CD4-positive, CD25-positive, alpha-beta regulatory T cell (primary cell): ENCODE data around the gene SMPD4. TPM values are rescaled to one million over a fixed set of nuclear protein-coding genes. Genes with fewer than 3 reads are reported as not detected.
"Not testable (repeated sequence)": the region's sequence is repeated elsewhere in the genome, so short reads cannot be mapped to it uniquely, and the experiment has no call there.

Experiments
- ATAC-seq, 2 donors: fragments of 150-1000 bp; cut with Tn5 transposase; one replicate each; pipeline ENCODE4 v1.10.0; 2021; ENCODE audit warnings: low read depth in 2 of 2, moderate number of reproducible peaks in 2 of 2, moderate library complexity in 1 of 2
- DNase-seq, 3 donors: peaks; one replicate each; pipeline versions ENCODE4 v3.0.0 to v3.0.0-alpha.2; 2012 to 2022; ENCODE audit warnings: mixed read lengths in 1 of 3
- H3K27ac ChIP-seq: one replicate; pipeline ENCODE4 v1.7.0; 2013; ENCODE audit warnings: mild to moderate bottlenecking, low read length; ENCODE audit not compliant: insufficient read depth, poor library complexity, severe bottlenecking
- H3K27me3 ChIP-seq: one replicate; pipeline ENCODE4 v1.7.0; 2013; ENCODE audit warnings: low read length; ENCODE audit not compliant: control insufficient read depth, insufficient read depth
- H3K36me3 ChIP-seq: one replicate; pipeline ENCODE4 v1.7.0; 2013; ENCODE audit warnings: mild to moderate bottlenecking, low read length, moderate library complexity; ENCODE audit not compliant: control insufficient read depth, insufficient read depth
- H3K4me1 ChIP-seq: 2 replicates; pipeline ENCODE4 v1.7.0; 2013; ENCODE audit warnings: mild to moderate bottlenecking, low read length; ENCODE audit not compliant: insufficient read depth, control insufficient read depth, poor library complexity, severe bottlenecking
- H3K4me3 ChIP-seq: one replicate; pipeline ENCODE4 v1.7.0; 2013; ENCODE audit warnings: low read depth, mild to moderate bottlenecking, low read length, moderate library complexity
- H3K9me3 ChIP-seq, 2 experiments: 1 replicate in 1 of 2; 2 replicates in 1 of 2; pipeline ENCODE4 v1.7.0; 2013; ENCODE audit warnings: low read length in 2 of 2, mild to moderate bottlenecking in 1 of 2, moderate library complexity in 1 of 2; ENCODE audit not compliant: control insufficient read depth in 2 of 2
- H3K27ac Mint-ChIP-seq, 3 donors: one replicate each; pipeline ENCODE4 v1.8.0; 2020 to 2022; ENCODE audit warnings: mild to moderate bottlenecking in 3 of 3, mixed read lengths in 3 of 3, moderate library complexity in 2 of 3
- H3K27me3 Mint-ChIP-seq: one replicate; pipeline ENCODE4 v1.8.0; 2022; ENCODE audit warnings: mild to moderate bottlenecking, mixed read lengths
- H3K36me3 Mint-ChIP-seq: one replicate; pipeline ENCODE4 v1.8.0; 2020; ENCODE audit warnings: mixed read lengths
- H3K4me1 Mint-ChIP-seq, 4 donors: one replicate each; pipeline ENCODE4 v1.8.0; 2020 to 2022; ENCODE audit warnings: mixed read lengths in 4 of 4, mild to moderate bottlenecking in 1 of 4
- H3K4me3 Mint-ChIP-seq, 4 donors: one replicate each; pipeline ENCODE4 v1.8.0; 2020 to 2022; ENCODE audit warnings: mild to moderate bottlenecking in 4 of 4, mixed read lengths in 4 of 4, moderate library complexity in 3 of 4
- H3K9me3 Mint-ChIP-seq, 7 donors: one replicate each; pipeline ENCODE4 v1.8.0; 2020 to 2022; ENCODE audit warnings: mixed read lengths in 7 of 7, mild to moderate bottlenecking in 3 of 7, moderate library complexity in 2 of 7
- polyA plus RNA-seq, 4 donors: library from polyadenylated mRNA; unstranded; fragments of 300-500 nt; fragmentation: Illumina TruSeq; gene quantifications; one replicate each; pipeline ENCODE4 v1.2.3, GENCODE V29; 2021
- total RNA-seq: library from RNA; stranded (reverse); gene quantifications from one replicate; pipeline ENCODE4 v1.2.3, GENCODE V29; 2022

SMPD4 gene
- total and polyA plus RNA-seq, 5 donors from 2014 or later, result 22.4 to 78.7 (median 31.3) TPM

DNA sequence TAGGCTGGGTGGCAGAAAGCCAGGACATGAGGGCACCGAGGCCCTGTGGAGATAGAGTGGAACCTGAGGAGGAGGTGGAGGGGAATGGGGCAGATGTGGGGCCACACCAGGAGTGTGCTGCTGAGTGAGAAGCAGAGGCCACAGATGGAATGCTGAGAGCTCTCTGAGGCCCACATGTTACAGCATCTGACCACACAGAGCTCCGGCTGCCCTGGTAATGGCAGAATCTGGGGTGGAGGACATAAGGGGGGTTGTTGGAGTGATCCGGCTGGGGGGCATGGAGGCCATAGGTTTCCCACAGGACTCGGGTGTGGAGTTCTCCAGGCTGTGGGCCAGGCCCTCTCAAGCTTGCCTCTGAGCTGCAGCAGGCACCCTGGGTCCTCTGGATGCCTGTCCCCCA is 4.5 kb upstream of the SMPD4 start:
- H3K27me3 ChIP-seq, result no peaks in the 10 kb centered on the region
- peaks cover 13% of the 10 kb centered on the region for H3K4me1 ChIP-seq
- ATAC-seq (no peak), DNase-seq (no peak)
- peak overlapping the region in 2 of 3 donors; percentile 5 to 32 for H3K27ac Mint-ChIP-seq
- H3K9me3 Mint-ChIP-seq, result no peaks in the 10 kb centered on the region
- no peaks in the 10 kb centered on the region for H3K9me3 ChIP-seq
- peak overlapping the region; percentile 13 to 58 (median 41) for H3K4me3 Mint-ChIP-seq
- peaks cover 0 to 28% (median 12%) of the 10 kb centered on the region in 4 donors for H3K4me1 Mint-ChIP-seq
- peaks cover 8% of the 10 kb centered on the region for H3K27me3 Mint-ChIP-seq
- H3K36me3 Mint-ChIP-seq, result no peaks in the 10 kb centered on the region
- no peaks in the 10 kb centered on the region for H3K36me3 ChIP-seq
- no peak overlapping the region for H3K4me3 ChIP-seq
- H3K27ac ChIP-seq, result no peak overlapping the region

DNA sequence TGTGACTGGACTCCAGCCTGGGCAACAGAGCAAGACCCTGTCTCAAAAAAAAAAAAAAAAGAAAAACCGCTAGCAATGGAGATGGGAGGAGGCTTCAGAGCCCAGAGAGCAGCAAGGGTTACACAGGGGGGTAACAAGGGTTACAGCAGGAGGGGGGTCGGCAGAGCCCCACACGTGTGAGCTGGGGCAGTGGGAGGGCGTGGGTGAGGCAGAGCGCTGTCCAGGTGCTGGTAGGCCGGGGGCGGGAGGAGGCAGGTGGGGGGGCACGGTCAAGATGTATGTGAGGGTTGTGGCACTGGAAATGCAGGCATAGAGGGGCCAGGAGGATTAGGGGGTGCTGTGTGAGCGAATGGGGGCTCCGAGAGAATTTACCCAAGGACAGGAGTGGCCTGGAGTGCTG is 4.0 kb upstream of the SMPD4 start:
- no peak for ATAC-seq
- peak overlapping the region in 3 of 4 donors; percentile 38 to 58 (median 44) for H3K4me3 Mint-ChIP-seq

DNA sequence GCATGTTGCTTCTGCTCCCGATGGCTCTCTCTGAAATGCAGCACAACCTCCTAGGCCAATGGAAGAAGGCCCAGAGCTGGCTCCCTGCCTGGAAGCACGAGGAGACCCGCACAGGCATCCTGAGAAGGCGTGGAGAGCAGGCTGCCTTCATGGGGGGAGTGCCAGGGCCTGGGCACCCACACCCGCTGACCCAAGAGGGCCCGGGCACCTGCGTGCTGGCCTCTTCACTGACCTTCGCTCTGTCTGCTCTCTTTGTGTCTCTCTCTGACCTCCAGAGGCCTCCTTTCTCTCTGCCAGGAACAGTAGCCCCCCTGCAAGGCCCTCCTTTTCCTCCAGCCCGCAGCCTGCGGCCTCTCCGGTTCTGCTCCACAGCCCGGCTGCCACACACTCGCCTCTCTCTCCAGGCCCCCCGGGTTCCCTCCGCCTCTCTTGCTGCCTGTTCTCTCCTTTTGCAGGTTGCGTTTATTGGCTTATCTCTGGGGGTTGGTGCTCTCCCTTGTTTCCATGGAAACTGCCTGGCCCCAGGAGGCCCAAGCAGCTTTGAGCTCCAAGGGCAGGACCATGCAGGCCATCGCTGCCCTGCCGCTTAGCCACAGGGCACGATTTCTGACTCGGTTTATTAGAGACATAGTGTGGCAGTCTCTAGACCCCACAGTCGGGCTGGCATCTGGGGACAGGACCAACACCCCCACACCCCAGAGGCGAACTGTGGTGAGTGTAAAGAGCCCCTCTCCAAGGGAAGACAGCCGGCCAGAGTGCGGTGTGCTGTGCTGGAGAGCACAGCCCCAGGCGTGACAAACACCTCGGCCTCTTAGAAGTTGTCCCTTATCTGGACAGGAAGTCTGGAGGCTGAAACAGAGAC is 2.3 kb upstream of the SMPD4 start:
- Mint-ChIP-seq H3K36me3 (no peaks in the 10 kb centered on the region), H3K27me3 (peaks cover 8% of the 10 kb centered on the region), H3K4me1 (peaks cover 0 to 41% (median 14%) of the 10 kb centered on the region in 4 donors), H3K4me3 (peak overlapping the region; percentile 80 to 89 (median 82)), H3K9me3 (no peaks in the 10 kb centered on the region), H3K27ac (peak overlapping the region; percentile 67 to 84 (median 69))
- Histone ChIP-seq H3K27ac (no peak overlapping the region), H3K4me1 (peaks cover 20% of the 10 kb centered on the region), H3K4me3 (no peak overlapping the region), H3K27me3 (no peaks in the 10 kb centered on the region), H3K36me3 (no peaks in the 10 kb centered on the region), H3K9me3 (no peaks in the 10 kb centered on the region)
- ATAC-seq (no peak), DNase-seq (no peak)

More for the DNA sequence above, 4.0 kb upstream of the SMPD4 start:
- DNase-seq, result no peak
- peaks cover 8% of the 10 kb centered on the region for H3K27me3 Mint-ChIP-seq
- no peaks in the 10 kb centered on the region for H3K9me3 ChIP-seq
- H3K36me3 Mint-ChIP-seq, result no peaks in the 10 kb centered on the region
- H3K27me3 ChIP-seq, result no peaks in the 10 kb centered on the region
- H3K27ac ChIP-seq, result no peak overlapping the region
- H3K4me1 Mint-ChIP-seq, result peaks cover 0 to 32% (median 14%) of the 10 kb centered on the region in 4 donors
- no peak overlapping the region for H3K4me3 ChIP-seq
- no peaks in the 10 kb centered on the region for H3K36me3 ChIP-seq
- H3K4me1 ChIP-seq, result peaks cover 17% of the 10 kb centered on the region
- H3K9me3 Mint-ChIP-seq, result no peaks in the 10 kb centered on the region
- peak overlapping the region in 2 of 3 donors; percentile 32 to 43 for H3K27ac Mint-ChIP-seq

DNA sequence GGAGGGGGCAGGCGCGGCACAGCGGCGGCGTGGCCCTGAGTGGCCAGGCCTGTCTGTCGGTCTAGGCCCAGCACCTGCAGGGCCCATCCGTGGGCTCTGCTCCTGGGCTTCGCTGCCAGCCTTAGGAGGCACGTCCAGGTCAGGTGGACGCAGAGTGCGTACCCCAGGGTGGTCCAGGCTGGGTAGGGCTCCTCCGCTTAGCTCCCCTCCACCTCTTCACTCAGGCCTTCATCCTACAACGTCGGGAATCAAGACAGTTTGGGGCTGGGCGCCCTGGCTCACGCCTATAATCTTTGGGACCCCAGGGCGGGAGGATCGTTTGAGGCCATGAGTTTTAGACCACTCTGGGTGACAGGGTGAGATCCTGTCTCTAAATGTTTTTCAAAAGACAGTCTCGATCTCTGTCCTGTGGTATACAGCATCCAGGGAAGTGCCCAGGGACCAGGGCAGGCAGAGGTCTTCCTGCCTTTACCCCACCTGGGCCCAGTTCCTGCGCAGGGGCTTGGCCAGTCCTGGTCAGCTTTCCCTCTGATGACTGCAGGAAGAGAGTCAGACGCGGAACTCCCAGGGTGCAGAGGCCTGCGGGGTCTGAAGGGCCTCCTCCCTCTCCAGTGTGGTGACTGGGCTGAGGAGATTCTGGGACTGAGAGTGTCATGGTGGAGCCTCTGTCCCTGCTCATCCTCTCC is 1.6 kb upstream of the SMPD4 start:
- Histone ChIP-seq H3K4me3 (peak overlapping the region; percentile 53), H3K4me1 (peaks cover 20% of the 10 kb centered on the region), H3K27ac (peak overlapping the region; percentile 23)
- H3K27me3 Mint-ChIP-seq, H3K9me3 ChIP-seq, H3K9me3 Mint-ChIP-seq, DNase-seq, H3K27me3 ChIP-seq, ATAC-seq, H3K36me3 ChIP-seq, H3K36me3 Mint-ChIP-seq: not testable (repeated sequence)
- Mint-ChIP-seq H3K4me3 (peak overlapping the region; percentile 43 to 84 (median 80)), H3K27ac (peak overlapping the region in 2 of 3 donors; percentile 67 to 78), H3K4me1 (peaks cover 0 to 45% (median 17%) of the 10 kb centered on the region in 4 donors)

DNA sequence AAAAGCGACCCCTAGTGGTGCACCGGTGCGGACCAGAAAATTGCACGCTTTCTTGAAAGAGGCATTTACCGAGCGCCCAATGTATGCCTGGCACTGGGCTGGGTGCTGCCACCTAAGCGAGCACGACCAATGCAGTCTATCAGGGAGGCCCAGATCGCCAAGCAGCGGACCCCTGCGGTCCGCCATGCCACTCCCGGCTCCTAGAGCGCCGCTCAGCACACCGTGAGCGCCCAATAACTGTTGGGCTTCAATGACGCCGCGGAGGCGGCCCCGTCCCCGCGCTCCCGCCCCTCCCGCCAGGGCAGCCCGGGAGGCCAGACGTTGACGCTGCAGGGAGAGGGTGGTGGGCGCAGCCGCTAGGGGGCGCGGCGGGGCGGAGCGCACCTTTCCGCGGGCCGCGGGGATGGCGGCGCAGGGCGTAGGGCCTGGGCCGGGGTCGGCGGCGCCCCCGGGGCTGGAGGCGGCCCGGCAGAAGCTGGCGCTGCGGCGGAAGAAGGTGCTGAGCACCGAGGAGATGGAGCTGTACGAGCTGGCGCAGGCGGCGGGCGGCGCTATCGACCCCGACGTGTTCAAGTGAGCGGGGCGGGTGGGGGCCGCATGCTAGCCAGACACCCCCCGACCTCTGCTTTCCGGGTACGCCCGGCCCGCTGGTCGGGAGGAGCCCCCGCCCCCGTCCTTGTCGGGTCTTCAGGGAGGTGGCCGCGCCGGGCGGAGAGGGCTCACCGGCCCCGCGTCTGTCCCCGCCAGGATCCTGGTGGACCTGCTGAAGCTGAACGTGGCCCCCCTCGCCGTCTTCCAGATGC is 679 bp upstream of the SMPD4 start, which contains the start of gene MZT2B:
MZT2B (plus strand) TSS at position 383 of the 803 bp plus-strand sequence; CDS start at position 404, 21 bp downstream.
- H3K27ac Mint-ChIP-seq, result peak within 1 kb of the TSS; percentile 82 to 97 (median 93)
- DNase-seq (peak; percentile 85 to 93 (median 92)), ATAC-seq (peak; percentile 86)
- H3K4me3 ChIP-seq, result peak within 1 kb of the TSS; percentile 83
- H3K27me3 Mint-ChIP-seq, H3K36me3 ChIP-seq, H3K27me3 ChIP-seq, H3K9me3 ChIP-seq, H3K9me3 Mint-ChIP-seq, H3K36me3 Mint-ChIP-seq: not testable (repeated sequence)
- H3K4me1 ChIP-seq, result peaks cover 20% of the 10 kb centered on the region
- H3K27ac ChIP-seq, result peak within 1 kb of the TSS; percentile 93
- peaks cover 0 to 46% (median 22%) of the 10 kb centered on the region in 4 donors for H3K4me1 Mint-ChIP-seq
- peak within 1 kb of the TSS; percentile 91 to 99 (median 96) for H3K4me3 Mint-ChIP-seq

DNA sequence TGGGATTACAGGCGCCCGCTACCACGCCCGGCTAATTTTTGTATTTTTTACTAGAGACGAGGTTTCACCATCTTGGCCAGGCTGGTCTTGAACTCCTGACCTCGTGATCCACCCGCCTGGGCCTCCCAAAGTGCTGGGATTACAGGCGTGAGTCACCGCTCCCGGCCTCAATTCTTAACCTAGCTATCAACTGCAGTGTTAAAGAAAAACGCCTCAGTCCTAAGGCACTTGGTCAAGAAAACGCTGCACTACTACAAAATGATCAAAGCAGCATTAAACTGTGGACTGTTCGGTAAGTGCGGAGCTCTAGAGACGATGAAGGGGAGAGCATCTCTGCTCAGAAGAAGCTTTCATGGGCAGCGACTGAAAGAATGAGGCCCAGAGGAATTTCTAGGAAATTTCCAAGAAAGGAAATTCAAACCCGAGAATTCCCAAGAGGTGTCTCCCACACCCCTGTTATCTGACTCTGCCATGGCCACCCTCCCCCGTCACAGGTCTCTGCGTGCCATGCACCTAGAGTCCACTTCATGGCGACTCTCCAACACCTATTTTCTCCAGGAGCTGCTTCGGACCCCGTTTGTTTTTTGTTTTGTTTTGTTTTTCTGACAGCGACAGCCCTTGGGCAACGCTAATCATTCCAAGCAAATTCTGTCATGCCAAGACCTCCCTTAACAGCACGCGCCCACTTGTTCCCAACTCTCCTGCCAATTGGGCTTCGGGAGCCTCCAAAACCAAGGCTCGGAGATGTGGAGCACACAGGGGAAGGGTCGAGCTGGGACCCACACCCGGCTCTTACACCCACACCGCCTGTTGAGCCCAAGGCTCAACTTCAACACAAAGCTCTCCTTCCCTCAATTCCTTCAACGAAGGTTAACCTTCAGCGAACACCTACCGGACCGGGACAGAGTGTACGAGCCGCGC is 738 bp downstream of the SMPD4 start:
- H3K4me3 Mint-ChIP-seq, result peak overlapping the region; percentile 91 to 99 (median 96)
- H3K36me3 ChIP-seq, ATAC-seq, H3K27me3 ChIP-seq, H3K36me3 Mint-ChIP-seq, H3K27me3 Mint-ChIP-seq, DNase-seq, H3K9me3 Mint-ChIP-seq, H3K9me3 ChIP-seq: not testable (repeated sequence)
- Histone ChIP-seq H3K27ac (peak overlapping the region; percentile 93), H3K4me3 (peak overlapping the region; percentile 83), H3K4me1 (peaks cover 20% of the 10 kb centered on the region)
- peak overlapping the region; percentile 82 to 97 (median 93) for H3K27ac Mint-ChIP-seq
- peaks cover 0 to 43% (median 24%) of the 10 kb centered on the region in 4 donors for H3K4me1 Mint-ChIP-seq
